SH-SY5Y (cell line): ENCODE measurements around the gene FA2H.

ENCODE experiments used
- GATA2 ChIP-seq: IDR thresholded peaks from 2 replicates; pipeline ENCODE4 v1.6.1; 2011; ENCODE audit warnings: mild to moderate bottlenecking, low read depth, low read length
- GATA3 ChIP-seq: IDR thresholded peaks from 2 replicates; pipeline ENCODE4 v1.6.1; 2011; ENCODE audit warnings: low read depth, mild to moderate bottlenecking, low read length, moderate library complexity

DNA sequence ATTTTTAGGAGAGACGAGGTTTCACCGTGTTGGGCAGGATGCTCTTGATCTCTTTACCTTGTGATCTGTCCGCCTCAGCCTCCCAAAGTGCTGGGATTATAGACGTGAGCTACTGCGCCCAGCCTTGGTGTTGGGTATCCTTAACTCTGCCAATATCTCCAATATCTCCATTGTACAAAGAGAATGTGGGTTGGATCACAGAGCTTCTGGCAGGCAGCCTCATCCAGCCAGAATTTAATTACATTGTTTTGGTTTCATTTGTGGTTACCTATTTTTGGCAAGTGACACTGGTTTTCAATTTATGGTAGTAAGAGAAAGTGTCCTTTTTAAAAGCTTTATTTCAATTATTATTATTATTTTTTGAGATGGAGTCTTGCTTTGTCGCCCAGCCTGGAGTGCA is 93.9 kb downstream of the FA2H start:
- no peak for TF ChIP-seq GATA3
- no peak for TF ChIP-seq GATA2
